Mesenchymal stem cell (in vitro differentiated cells and primary cell): ENCODE results near the gene SCIN.
A peak's percentile ranks its signal among the peaks of the same experiment; 100 is the strongest.

Experiments
- DNase-seq: peaks from one replicate; pipeline ENCODE4 v3.0.0-alpha.2; 2013
- H2AFZ ChIP-seq: one replicate; pipeline ENCODE4 v1.6.1; 2013; ENCODE audit warnings: low read depth, mild to moderate bottlenecking, control low read depth, inconsistent platforms, low read length, moderate library complexity
- H2AK5ac ChIP-seq: 2 replicates; pipeline ENCODE4 v1.6.1; 2013; ENCODE audit warnings: low read length, moderate library complexity, mild to moderate bottlenecking, inconsistent platforms; ENCODE audit not compliant: severe bottlenecking
- H2BK120ac ChIP-seq: one replicate; pipeline ENCODE4 v1.6.1; 2013; ENCODE audit warnings: low read depth, mild to moderate bottlenecking, inconsistent platforms, low read length, moderate library complexity
- H2BK12ac ChIP-seq, 2 experiments: one replicate each; pipeline ENCODE4 v1.6.1; 2013; ENCODE audit warnings: inconsistent platforms in 2 of 2, low read length in 2 of 2, mild to moderate bottlenecking in 2 of 2, moderate library complexity in 2 of 2, control low read depth in 1 of 2
- H2BK15ac ChIP-seq: one replicate; pipeline ENCODE4 v1.6.1; 2013; ENCODE audit warnings: mild to moderate bottlenecking, low read depth, inconsistent platforms; ENCODE audit not compliant: poor library complexity, severe bottlenecking
- H2BK5ac ChIP-seq: 2 replicates; pipeline ENCODE4 v1.6.1; 2013; ENCODE audit warnings: low read depth, mild to moderate bottlenecking, low read length, control low read depth, inconsistent platforms; ENCODE audit not compliant: poor library complexity, severe bottlenecking
- H3K14ac ChIP-seq, 2 experiments: one replicate each; pipeline ENCODE4 v1.6.1; 2013; ENCODE audit warnings: inconsistent platforms in 2 of 2, low read length in 2 of 2, control low read depth in 1 of 2, mild to moderate bottlenecking in 1 of 2, moderate library complexity in 1 of 2
- H3K18ac ChIP-seq, 2 experiments: one replicate each; pipeline ENCODE4 v1.6.1; 2013; ENCODE audit warnings: inconsistent platforms in 2 of 2, low read length in 2 of 2, control low read depth in 1 of 2, low read depth in 1 of 2, mild to moderate bottlenecking in 1 of 2
- H3K23ac ChIP-seq, 2 experiments: one replicate each; pipeline ENCODE4 v1.6.1; 2013; ENCODE audit warnings: inconsistent platforms in 2 of 2, low read length in 2 of 2, mild to moderate bottlenecking in 2 of 2, moderate library complexity in 2 of 2, control low read depth in 1 of 2
- H3K27ac ChIP-seq: 2 replicates; pipeline ENCODE4 v1.5.1; 2013; ENCODE audit warnings: mild to moderate bottlenecking, moderate library complexity, low read length, control low read depth, inconsistent platforms; ENCODE audit not compliant: poor library complexity, severe bottlenecking
- H3K27me3 ChIP-seq, 2 experiments: 2 replicates each; pipeline versions ENCODE4 v1.6.1 to v1.7.0; 2013; ENCODE audit warnings: low read length in 2 of 2, mild to moderate bottlenecking in 2 of 2, moderate library complexity in 2 of 2, control low read depth in 1 of 2, inconsistent platforms in 1 of 2; ENCODE audit not compliant: control insufficient read depth in 1 of 2, insufficient read depth in 1 of 2
- H3K36me3 ChIP-seq, 2 experiments: 2 replicates each; pipeline versions ENCODE4 v1.6.1 to v1.7.0; 2013; ENCODE audit warnings: low read length in 2 of 2, control low read depth in 1 of 2, inconsistent platforms in 1 of 2, low read depth in 1 of 2, mild to moderate bottlenecking in 1 of 2; ENCODE audit not compliant: insufficient read depth in 2 of 2, control insufficient read depth in 1 of 2
- H3K4ac ChIP-seq, 2 experiments: one replicate each; pipeline ENCODE4 v1.6.1; 2013; ENCODE audit warnings: inconsistent platforms in 2 of 2, low read length in 2 of 2, mild to moderate bottlenecking in 2 of 2, moderate library complexity in 2 of 2, control low read depth in 1 of 2, low read depth in 1 of 2
- H3K4me1 ChIP-seq: 2 replicates; pipeline ENCODE4 v1.6.1; 2013; ENCODE audit warnings: low read depth, low read length, control low read depth; ENCODE audit not compliant: control insufficient read depth, insufficient read depth
- H3K4me2 ChIP-seq: 2 replicates; pipeline ENCODE4 v1.6.1; 2013; ENCODE audit warnings: low read length, mild to moderate bottlenecking, inconsistent platforms; ENCODE audit not compliant: poor library complexity, severe bottlenecking
- H3K4me3 ChIP-seq, 2 experiments: 2 replicates each; pipeline versions ENCODE4 v1.5.1 to v1.7.0; 2013; ENCODE audit warnings: low read length in 2 of 2, mild to moderate bottlenecking in 2 of 2, control low read depth in 1 of 2, low read depth in 1 of 2; ENCODE audit not compliant: insufficient read depth in 1 of 2
- H3K79me1 ChIP-seq: replicated peaks from 2 replicates; pipeline ENCODE4 v1.6.1; 2013; ENCODE audit warnings: mild to moderate bottlenecking, control low read depth, low read length, inconsistent platforms; ENCODE audit not compliant: poor library complexity, severe bottlenecking
- H3K9ac ChIP-seq: 2 replicates; pipeline ENCODE4 v1.7.0; 2013; ENCODE audit warnings: mild to moderate bottlenecking, low read length, moderate library complexity
- H3K9me3 ChIP-seq: 2 replicates; pipeline ENCODE4 v1.7.0; 2013; ENCODE audit warnings: mild to moderate bottlenecking, low read length; ENCODE audit not compliant: control insufficient read depth
- H4K8ac ChIP-seq: one replicate; pipeline ENCODE4 v1.6.1; 2013; ENCODE audit warnings: inconsistent platforms, mild to moderate bottlenecking, low read length, moderate library complexity
- H4K91ac ChIP-seq: one replicate; pipeline ENCODE4 v1.6.1; 2013; ENCODE audit warnings: mild to moderate bottlenecking, low read length, inconsistent platforms
- WGBS: methylation state at CpG from one replicate; pipeline ENCODE4 v1.1.7; 2013; ENCODE audit warnings: mixed read lengths; 5-methylcytosine and 5-hydroxymethylcytosine counted together

The SCIN gene

GRCh38 chr7:12619461-12620069, 49.0 kb downstream of the SCIN start:
- Histone ChIP-seq H2AK5ac (no peak overlapping the region), H2BK12ac (no peak overlapping the region), H3K4ac (no peak overlapping the region), H3K14ac (no peak overlapping the region), H2BK5ac (no peak overlapping the region), H3K36me3 (no peaks in the 10 kb centered on the region), H3K23ac (no peak overlapping the region), H3K9ac (no peak overlapping the region), H4K8ac (no peak overlapping the region), H2BK120ac (no peak overlapping the region), H3K18ac (no peak overlapping the region), H3K4me1 (no peaks in the 10 kb centered on the region), H2AFZ (no peak overlapping the region), H3K4me3 (no peak overlapping the region), H3K4me2 (peak overlapping the region; percentile 42), H2BK15ac (no peak overlapping the region), H3K27me3 (no peaks in the 10 kb centered on the region), H3K9me3 (no peaks in the 10 kb centered on the region), H4K91ac (no peak overlapping the region), H3K27ac (no peak overlapping the region), H3K79me1 (no peaks in the 10 kb centered on the region)
- no peak for DNase-seq
- 69% methylated on average over 3 of the region's 3 CpGs for WGBS

DNA sequence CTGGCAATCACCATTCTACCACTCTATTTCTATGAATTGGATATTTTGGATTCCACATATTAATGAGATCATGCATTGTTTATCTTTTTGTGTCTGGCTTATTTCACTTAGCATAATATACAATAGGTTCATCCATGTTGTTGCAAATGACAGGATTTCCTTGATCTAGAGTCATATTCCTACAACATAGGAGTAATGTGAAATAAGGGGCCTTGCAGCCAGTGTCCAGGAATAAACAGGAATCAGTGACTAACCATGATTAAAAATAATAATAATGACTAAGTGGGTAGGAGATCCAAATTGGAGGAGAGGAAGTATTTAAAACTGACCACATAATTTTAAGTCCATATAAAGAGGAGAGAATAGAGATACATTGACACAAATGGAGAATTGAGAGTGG, 49.9 kb downstream of the SCIN start:
- Histone ChIP-seq H3K4me3 (no peak overlapping the region), H3K79me1 (no peaks in the 10 kb centered on the region)
- DNase-seq: no peak

GRCh38 chr7:12623223-12623622, 52.7 kb downstream of the SCIN start:
- Histone ChIP-seq H2BK15ac (no peak overlapping the region), H4K8ac (no peak overlapping the region), H3K79me1 (no peaks in the 10 kb centered on the region), H3K14ac (no peak overlapping the region), H2BK5ac (no peak overlapping the region), H3K23ac (no peak overlapping the region), H3K27me3 (no peaks in the 10 kb centered on the region), H2AFZ (no peak overlapping the region), H3K9me3 (no peaks in the 10 kb centered on the region), H3K4me3 (no peak overlapping the region), H4K91ac (no peak overlapping the region), H2AK5ac (no peak overlapping the region), H3K4me2 (no peak overlapping the region), H3K18ac (no peak overlapping the region), H2BK120ac (no peak overlapping the region), H3K4me1 (no peaks in the 10 kb centered on the region), H3K4ac (no peak overlapping the region), H3K27ac (no peak overlapping the region), H3K36me3 (no peaks in the 10 kb centered on the region), H2BK12ac (no peak overlapping the region), H3K9ac (no peak overlapping the region)
- DNase-seq: no peak

More for the DNA sequence above, 49.9 kb downstream of the SCIN start:
- Histone ChIP-seq H2AK5ac (no peak overlapping the region), H3K36me3 (no peaks in the 10 kb centered on the region), H3K14ac (no peak overlapping the region), H3K27me3 (no peaks in the 10 kb centered on the region), H3K4me2 (no peak overlapping the region), H3K23ac (no peak overlapping the region), H3K4me1 (no peaks in the 10 kb centered on the region), H3K18ac (no peak overlapping the region), H2BK120ac (no peak overlapping the region), H2BK12ac (no peak overlapping the region), H2BK15ac (no peak overlapping the region), H2BK5ac (no peak overlapping the region), H3K27ac (no peak overlapping the region), H2AFZ (no peak overlapping the region), H3K4ac (no peak overlapping the region), H3K9ac (no peak overlapping the region), H3K9me3 (no peaks in the 10 kb centered on the region), H4K8ac (no peak overlapping the region), H4K91ac (no peak overlapping the region)

DNA sequence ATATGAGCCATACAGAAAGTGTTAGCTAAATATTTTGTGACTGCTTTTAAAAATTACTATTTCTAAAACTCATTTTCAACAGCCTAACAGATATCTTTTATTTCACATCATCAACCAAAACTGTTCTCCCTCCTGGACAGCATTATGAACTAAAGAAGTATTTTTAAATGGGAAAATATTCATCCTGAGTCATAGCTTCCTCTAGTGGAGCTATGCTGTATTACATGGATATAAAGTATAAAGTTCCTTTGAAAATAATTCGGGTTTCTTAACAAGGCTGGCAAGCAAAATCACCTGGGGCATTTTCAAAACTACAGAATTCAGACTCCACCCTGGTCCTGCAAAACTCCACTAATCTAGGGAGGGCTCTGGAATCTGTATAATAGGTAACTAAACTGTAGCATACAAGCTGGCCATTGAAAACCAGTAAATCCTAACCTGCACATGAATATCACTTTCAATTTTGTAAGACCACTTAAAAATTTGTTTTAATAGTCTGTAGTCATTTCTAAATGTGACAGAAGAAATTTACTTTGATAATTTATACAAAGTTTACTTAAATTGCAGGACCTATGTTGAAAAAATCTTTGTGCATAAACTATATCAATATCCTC, 53.5 kb downstream of the SCIN start:
- Histone ChIP-seq H3K27ac (no peak overlapping the region), H3K4me2 (no peak overlapping the region), H2BK12ac (no peak overlapping the region), H3K27me3 (no peaks in the 10 kb centered on the region), H2BK5ac (no peak overlapping the region), H4K8ac (no peak overlapping the region), H3K14ac (no peak overlapping the region), H2AK5ac (no peak overlapping the region), H3K4ac (no peak overlapping the region), H2BK120ac (no peak overlapping the region), H3K9me3 (no peaks in the 10 kb centered on the region), H3K23ac (no peak overlapping the region), H2AFZ (no peak overlapping the region), H3K4me3 (no peak overlapping the region), H2BK15ac (no peak overlapping the region), H3K18ac (no peak overlapping the region), H3K36me3 (no peaks in the 10 kb centered on the region), H3K9ac (peak overlapping the region; percentile 15), H3K79me1 (no peaks in the 10 kb centered on the region), H3K4me1 (no peaks in the 10 kb centered on the region), H4K91ac (no peak overlapping the region)
- WGBS: no CpG with 5 or more reads among the region's 1 CpG
- peak; percentile 37 for DNase-seq
